Smooth muscle cell (in vitro differentiated cells): ENCODE results near the gene HEATR1. TPM values are rescaled to one million over a fixed set of nuclear protein-coding genes. Genes with fewer than 3 reads are reported as not detected.

Source experiments
- DNase-seq: peaks from one replicate; lab custom pipeline; 2025; ENCODE audit not compliant: unreplicated experiment; lab: John Stamatoyannopoulos, UW
- H2AFZ ChIP-seq: fragments of 200-600 bp; sonication (generic); 2 replicates; pipeline ENCODE4 v1.6.0; 2016; ENCODE audit warnings: antibody characterized with exemption, low read depth, mild to moderate bottlenecking
- H3F3A ChIP-seq: fragments of 200-600 bp; sonication (generic); 2 replicates; pipeline ENCODE4 v1.6.0; 2017; ENCODE audit warnings: antibody characterized with exemption, low read depth
- H3K27ac ChIP-seq: fragments of 200-600 bp; sonication (generic); 2 replicates; pipeline ENCODE4 v1.5.1; 2016; ENCODE audit warnings: low read depth, mild to moderate bottlenecking
- H3K27me3 ChIP-seq: fragments of 200-600 bp; sonication (generic); 2 replicates; pipeline ENCODE4 v1.6.1; 2016; ENCODE audit warnings: low read depth, mild to moderate bottlenecking
- H3K36me3 ChIP-seq: fragments of 200-600 bp; sonication (generic); 2 replicates; pipeline ENCODE4 v1.5.1; 2016; ENCODE audit warnings: low read depth
- H3K4me1 ChIP-seq: fragments of 200-600 bp; sonication (generic); 2 replicates; pipeline ENCODE4 v1.5.1; 2016; ENCODE audit warnings: low read depth
- H3K4me2 ChIP-seq: fragments of 200-600 bp; sonication (generic); 2 replicates; pipeline ENCODE4 v1.6.0; 2016; ENCODE audit warnings: mild to moderate bottlenecking
- H3K4me3 ChIP-seq: fragments of 200-600 bp; sonication (generic); 2 replicates; pipeline ENCODE4 v1.5.1; 2016; ENCODE audit warnings: mild to moderate bottlenecking
- H3K79me2 ChIP-seq: fragments of 200-600 bp; sonication (generic); 2 replicates; pipeline ENCODE4 v1.6.0; 2016; ENCODE audit warnings: low read depth, mild to moderate bottlenecking
- H3K9ac ChIP-seq: fragments of 200-600 bp; sonication (generic); 2 replicates; pipeline ENCODE4 v1.6.0; 2016; ENCODE audit warnings: low read depth
- H3K9me3 ChIP-seq: fragments of 200-600 bp; sonication (generic); replicated peaks from 2 replicates; pipeline ENCODE4 v1.5.1; 2016; ENCODE audit warnings: low read depth
- H4K20me1 ChIP-seq: fragments of 200-600 bp; sonication (generic); 2 replicates; pipeline ENCODE4 v1.6.0; 2016; ENCODE audit warnings: low read depth
- CTCF ChIP-seq: fragments of 200-600 bp; sonication (generic); IDR thresholded peaks from 2 replicates; pipeline ENCODE4 v1.5.1; 2017; ENCODE audit warnings: borderline replicate concordance, mild to moderate bottlenecking, antibody characterized with exemption; ENCODE audit not compliant: insufficient read depth, poor library complexity, severe bottlenecking
- WGBS: methylation state at CpG from one replicate; pipeline ENCODE4 v1.1.7; 2016; ENCODE audit warnings: low lambda C conversion rate; 5-methylcytosine and 5-hydroxymethylcytosine counted together
- polyA plus RNA-seq: library from polyadenylated mRNA; unstranded; fragments of >200 nt; fragmentation: Nextera tagmentation; extraction: Ambion mirVana; gene quantifications from 2 replicates; pipeline ENCODE4 v1.2.1, GENCODE V29; 2016
- total RNA-seq: library from RNA; depleted of rRNA; stranded (reverse); fragments of >200 nt; gene quantifications from 2 replicates; pipeline ENCODE4 v1.2.3, GENCODE V29; 2014

Gene HEATR1
- total and polyA plus RNA-seq, 2 experiments from 2014 or later: 6.9 to 25.3 TPM

DNA sequence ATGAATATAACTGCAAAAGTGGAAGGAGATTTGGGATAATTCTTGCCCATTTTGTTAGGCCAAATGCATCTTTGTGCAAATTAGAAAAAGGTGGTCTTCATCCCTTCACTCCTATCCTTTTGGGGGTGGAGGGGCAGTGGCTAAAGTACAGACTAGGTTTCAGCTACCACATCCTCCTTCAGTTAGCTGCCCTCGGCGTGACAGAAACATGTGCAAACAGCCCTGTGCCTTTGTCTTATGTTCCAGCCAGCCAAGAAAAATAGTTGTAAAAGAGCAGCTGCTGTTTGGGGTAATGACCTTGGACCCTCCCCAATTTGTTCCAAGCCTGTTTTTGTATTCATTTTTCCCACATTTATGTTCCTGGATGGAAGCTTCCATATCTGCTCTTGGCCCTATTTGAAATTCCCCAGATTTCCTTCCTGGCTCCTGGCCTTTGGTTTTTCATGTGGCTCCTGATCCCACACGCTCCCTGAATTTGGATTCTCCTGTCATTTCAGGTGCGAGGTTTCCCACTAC is 88.8 kb downstream of the HEATR1 start:
- WGBS: 98% methylated on average over 4 of the region's 4 CpGs
- no peak overlapping the region for H3K27ac ChIP-seq
- no peaks in the 10 kb centered on the region for H3F3A ChIP-seq
- no peaks in the 10 kb centered on the region for H4K20me1 ChIP-seq
- no peaks in the 10 kb centered on the region for H3K9me3 ChIP-seq
- no peak for DNase-seq
- H3K79me2 ChIP-seq: no peaks in the 10 kb centered on the region
- H3K36me3 ChIP-seq: no peaks in the 10 kb centered on the region
- H2AFZ ChIP-seq: no peak overlapping the region
- TF ChIP-seq CTCF: no peak
- no peak overlapping the region for H3K4me3 ChIP-seq
- no peak overlapping the region for H3K9ac ChIP-seq
- no peak overlapping the region for H3K4me2 ChIP-seq
- H3K4me1 ChIP-seq: no peaks in the 10 kb centered on the region
- no peaks in the 10 kb centered on the region for H3K27me3 ChIP-seq

DNA sequence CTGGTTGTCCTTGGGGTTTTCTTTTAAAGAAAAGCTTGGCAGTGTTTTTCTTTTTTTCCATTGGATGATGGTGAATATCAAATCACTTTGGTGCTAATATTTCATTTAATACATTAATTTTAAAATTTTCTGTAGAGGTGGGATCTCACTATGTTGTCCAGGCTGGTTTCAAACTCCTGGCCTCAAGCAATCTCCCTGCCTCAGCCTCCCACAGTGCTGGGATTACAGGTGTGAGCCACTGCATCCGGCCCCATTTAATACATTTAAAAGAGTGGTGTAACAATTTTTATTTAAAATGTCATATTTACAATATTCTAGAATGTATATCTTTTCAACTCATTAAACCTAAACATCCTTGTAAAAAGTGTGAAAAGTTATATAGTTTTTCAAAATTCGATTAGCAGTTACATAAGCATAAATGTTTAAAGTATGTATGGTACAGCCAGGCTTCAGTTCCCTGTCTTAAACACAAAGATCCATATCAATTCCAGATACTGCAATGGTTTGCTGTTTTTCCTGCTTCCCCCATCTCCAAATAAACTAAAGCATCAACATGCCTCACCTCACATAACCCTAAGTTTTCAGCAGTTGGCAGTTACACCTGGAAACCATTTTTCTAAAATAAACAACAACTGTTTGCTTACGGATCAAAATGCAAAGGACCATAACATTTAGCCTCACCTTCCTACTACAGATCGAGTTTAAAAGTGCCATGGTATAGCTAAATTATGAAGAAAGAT is 89.4 kb downstream of the HEATR1 start:
- H4K20me1 ChIP-seq: no peaks in the 10 kb centered on the region
- no peaks in the 10 kb centered on the region for H3K4me1 ChIP-seq
- H3K4me2 ChIP-seq: no peak overlapping the region
- no peaks in the 10 kb centered on the region for H3K36me3 ChIP-seq
- no peak for DNase-seq
- 86% methylated on average over 4 of the region's 4 CpGs for WGBS
- no peak for TF ChIP-seq CTCF
- no peaks in the 10 kb centered on the region for H3F3A ChIP-seq
- no peak overlapping the region for H3K27ac ChIP-seq
- H3K9ac ChIP-seq: no peak overlapping the region
- no peak overlapping the region for H3K4me3 ChIP-seq
- H3K9me3 ChIP-seq: no peaks in the 10 kb centered on the region
- H3K79me2 ChIP-seq: no peaks in the 10 kb centered on the region
- H2AFZ ChIP-seq: no peak overlapping the region
- H3K27me3 ChIP-seq: no peaks in the 10 kb centered on the region

GRCh38 chr1:236511735-236512418 is 92.4 kb downstream of the HEATR1 start:
- Histone ChIP-seq H3K9me3 (no peaks in the 10 kb centered on the region), H3K4me1 (no peaks in the 10 kb centered on the region), H4K20me1 (no peaks in the 10 kb centered on the region), H3F3A (no peaks in the 10 kb centered on the region), H3K79me2 (no peaks in the 10 kb centered on the region), H3K27ac (no peak overlapping the region), H3K36me3 (no peaks in the 10 kb centered on the region), H3K9ac (no peak overlapping the region), H2AFZ (no peak overlapping the region), H3K4me2 (no peak overlapping the region), H3K4me3 (no peak overlapping the region), H3K27me3 (no peaks in the 10 kb centered on the region)
- WGBS: 90% methylated on average over 9 of the region's 11 CpGs
- no peak for TF ChIP-seq CTCF
- DNase-seq: no peak
